GM19452 (cell line): Measurements from ENCODE around the gene NSUN5.
"Not testable (repeated sequence)": the region's sequence is repeated elsewhere in the genome, so short reads cannot be mapped to it uniquely, and the experiment has no call there.

Experiments
- ATAC-seq: cut with Tn5 transposase; IDR thresholded peaks from one replicate; pipeline ENCODE4 v1.9.1; 2021; ENCODE audit not compliant: unreplicated experiment

NSUN5 gene

GRCh38 chr7:73297235-73297634 is 11.4 kb downstream of the NSUN5 start:
- not testable (repeated sequence) for ATAC-seq

GRCh38 chr7:73277210-73277609 is 31.4 kb downstream of the NSUN5 start:
- not testable (repeated sequence) for ATAC-seq

- ATAC-seq = not testable (repeated sequence)
Observed at GRCh38 chr7:73267813-73268212, 40.8 kb downstream of the NSUN5 start.

- peak; percentile 72 for ATAC-seq
Observed at GRCh38 chr7:73266719-73267368, 41.8 kb downstream of the NSUN5 start.

GRCh38 chr7:73262416-73262815 is 46.2 kb downstream of the NSUN5 start:
- ATAC-seq = not testable (repeated sequence)
